ENCODE measurements around the gene MICAL3.

The MICAL3 gene

DNA sequence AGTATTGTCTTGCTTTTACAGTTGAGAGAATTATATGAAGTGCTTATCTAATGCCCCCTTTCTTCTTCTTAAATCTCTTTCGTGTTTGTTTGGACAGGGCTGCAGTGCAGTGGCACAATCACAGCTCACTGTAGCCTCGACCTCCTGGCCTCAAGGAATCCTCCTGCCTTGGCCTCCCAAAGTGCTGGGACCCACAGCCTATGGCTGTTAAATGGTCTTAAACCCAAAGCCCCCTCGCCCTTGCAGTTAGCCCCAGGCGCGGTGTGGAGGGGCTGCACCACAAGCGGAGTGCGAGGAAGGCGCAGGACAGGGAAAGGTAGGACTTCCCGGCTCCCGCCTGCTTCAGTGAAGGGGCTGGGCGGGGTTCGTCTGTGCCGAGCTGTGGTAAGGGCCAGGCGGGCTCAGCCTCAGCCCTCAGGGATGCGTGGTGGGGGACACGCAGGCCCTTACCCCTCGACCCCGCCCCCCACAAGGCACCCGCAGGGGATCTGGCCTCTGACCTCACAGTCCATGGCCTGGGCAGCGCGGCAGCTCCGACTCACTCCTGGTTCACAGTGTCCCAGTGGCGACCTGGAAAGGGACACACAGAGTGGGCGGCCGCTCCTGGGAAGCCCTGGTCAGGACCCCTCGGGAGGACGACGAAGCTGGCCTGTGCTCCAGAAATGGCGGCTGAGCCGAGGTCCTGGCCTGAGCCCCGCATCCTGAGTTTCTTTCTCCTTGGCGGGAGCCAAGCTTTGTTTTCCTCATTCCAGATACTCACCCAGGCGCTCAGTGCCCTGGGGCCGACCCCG lies 274.6 kb downstream of the MICAL3 start:
- Histone ChIP-seq H3K9me3 (ENCODE audit: severe bottlenecking) (no peaks in the 10 kb centered on the region), H3K4me1 (ENCODE audit: insufficient read depth, poor library complexity, severe bottlenecking) (no peaks in the 10 kb centered on the region), H3K27ac (ENCODE audit: poor library complexity, severe bottlenecking) (no peak overlapping the region), H3K4me3 (ENCODE audit: severe bottlenecking) (no peak overlapping the region), H3K27me3 (ENCODE audit: insufficient read depth, poor library complexity, severe bottlenecking) (no peaks in the 10 kb centered on the region), H3K36me3 (ENCODE audit: low read depth) (no peaks in the 10 kb centered on the region)
- ATAC-seq (ENCODE audit: low read depth) (no peak), DNase-seq (ENCODE audit: low spot score) (no peak)
- TF ChIP-seq, protein P1, sequence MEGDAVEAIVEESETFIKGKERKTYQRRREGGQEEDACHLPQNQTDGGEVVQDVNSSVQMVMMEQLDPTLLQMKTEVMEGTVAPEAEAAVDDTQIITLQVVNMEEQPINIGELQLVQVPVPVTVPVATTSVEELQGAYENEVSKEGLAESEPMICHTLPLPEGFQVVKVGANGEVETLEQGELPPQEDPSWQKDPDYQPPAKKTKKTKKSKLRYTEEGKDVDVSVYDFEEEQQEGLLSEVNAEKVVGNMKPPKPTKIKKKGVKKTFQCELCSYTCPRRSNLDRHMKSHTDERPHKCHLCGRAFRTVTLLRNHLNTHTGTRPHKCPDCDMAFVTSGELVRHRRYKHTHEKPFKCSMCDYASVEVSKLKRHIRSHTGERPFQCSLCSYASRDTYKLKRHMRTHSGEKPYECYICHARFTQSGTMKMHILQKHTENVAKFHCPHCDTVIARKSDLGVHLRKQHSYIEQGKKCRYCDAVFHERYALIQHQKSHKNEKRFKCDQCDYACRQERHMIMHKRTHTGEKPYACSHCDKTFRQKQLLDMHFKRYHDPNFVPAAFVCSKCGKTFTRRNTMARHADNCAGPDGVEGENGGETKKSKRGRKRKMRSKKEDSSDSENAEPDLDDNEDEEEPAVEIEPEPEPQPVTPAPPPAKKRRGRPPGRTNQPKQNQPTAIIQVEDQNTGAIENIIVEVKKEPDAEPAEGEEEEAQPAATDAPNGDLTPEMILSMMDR (IDR thresholded peaks at IDR 0.05; ENCODE audit: poor library complexity, severe bottlenecking), result no peak

DNA sequence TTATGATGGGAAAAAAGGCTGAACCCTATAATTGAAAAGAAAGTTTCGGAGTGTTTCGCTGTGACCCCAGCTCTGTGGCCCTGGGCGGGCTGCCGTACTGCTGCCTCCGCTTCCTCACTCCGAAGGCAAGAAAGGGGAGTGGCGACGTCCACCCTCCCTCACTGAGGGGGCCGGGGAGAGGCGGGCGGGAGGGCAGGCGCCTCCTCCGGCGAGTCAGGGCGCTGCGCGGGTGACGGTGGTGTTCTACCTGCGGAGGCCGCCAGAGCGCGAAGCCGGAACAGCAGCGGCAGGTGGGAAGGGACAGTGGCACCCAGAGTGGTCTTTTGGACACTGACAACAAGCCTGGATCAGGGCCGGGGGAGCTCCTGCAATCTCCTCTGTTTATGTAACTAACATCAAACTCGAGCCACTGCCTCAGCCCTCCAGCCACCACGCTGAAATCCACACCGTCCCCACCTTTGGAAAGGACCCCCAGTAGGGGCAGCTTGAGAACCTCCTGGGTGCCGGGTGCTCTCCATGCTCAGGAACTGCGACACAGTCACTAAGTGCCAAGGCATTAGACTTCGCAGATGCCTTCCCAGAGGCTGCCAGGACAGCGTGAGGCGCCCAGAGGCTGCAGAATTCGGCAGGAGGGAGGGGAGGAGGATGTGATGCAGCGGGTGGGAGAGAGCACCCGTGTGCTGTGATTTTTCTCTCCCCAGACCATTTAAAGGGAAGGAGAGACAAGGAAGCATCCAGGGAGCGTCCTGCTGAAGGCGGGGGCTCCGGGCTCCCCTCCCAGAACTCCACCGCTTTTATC lies 275.6 kb downstream of the MICAL3 start:
- no peak for DNase-seq (ENCODE audit: low spot score)
- H3K4me3 ChIP-seq (ENCODE audit: severe bottlenecking), result no peak overlapping the region
- H3K36me3 ChIP-seq (ENCODE audit: low read depth), result no peaks in the 10 kb centered on the region
- H3K27ac ChIP-seq (ENCODE audit: poor library complexity, severe bottlenecking), result no peak overlapping the region
- no peak for ATAC-seq (ENCODE audit: low read depth)
- no peaks in the 10 kb centered on the region for H3K4me1 ChIP-seq (ENCODE audit: insufficient read depth, poor library complexity, severe bottlenecking)
- TF ChIP-seq, protein P1 (IDR thresholded peaks at IDR 0.05; ENCODE audit: poor library complexity, severe bottlenecking), result no peak
- no peaks in the 10 kb centered on the region for H3K27me3 ChIP-seq (ENCODE audit: insufficient read depth, poor library complexity, severe bottlenecking)
- no peaks in the 10 kb centered on the region for H3K9me3 ChIP-seq (ENCODE audit: severe bottlenecking)

GRCh38 chr22:17746916-17747315 lies 277.4 kb downstream of the MICAL3 start:
- no peaks in the 10 kb centered on the region for H3K27me3 ChIP-seq (ENCODE audit: insufficient read depth, poor library complexity, severe bottlenecking)
- H3K27ac ChIP-seq (ENCODE audit: poor library complexity, severe bottlenecking), result no peak overlapping the region
- TF ChIP-seq, protein P1 (IDR thresholded peaks at IDR 0.05; ENCODE audit: poor library complexity, severe bottlenecking), result no peak
- no peak overlapping the region for H3K4me3 ChIP-seq (ENCODE audit: severe bottlenecking)
- no peaks in the 10 kb centered on the region for H3K36me3 ChIP-seq (ENCODE audit: low read depth)
- no peak for ATAC-seq (ENCODE audit: low read depth)
- DNase-seq (ENCODE audit: low spot score), result no peak
- H3K9me3 ChIP-seq (ENCODE audit: severe bottlenecking), result no peaks in the 10 kb centered on the region
- no peaks in the 10 kb centered on the region for H3K4me1 ChIP-seq (ENCODE audit: insufficient read depth, poor library complexity, severe bottlenecking)

- Histone ChIP-seq H3K4me1 (ENCODE audit: insufficient read depth, poor library complexity, severe bottlenecking) (no peaks in the 10 kb centered on the region), H3K36me3 (ENCODE audit: low read depth) (no peaks in the 10 kb centered on the region), H3K9me3 (ENCODE audit: severe bottlenecking) (no peaks in the 10 kb centered on the region), H3K27me3 (ENCODE audit: insufficient read depth, poor library complexity, severe bottlenecking) (no peaks in the 10 kb centered on the region), H3K4me3 (ENCODE audit: severe bottlenecking) (no peak overlapping the region), H3K27ac (ENCODE audit: poor library complexity, severe bottlenecking) (no peak overlapping the region)
- DNase-seq (ENCODE audit: low spot score) (no peak), ATAC-seq (ENCODE audit: low read depth) (peak; percentile 7; the same call in 1 of the 3 replicates)
- TF ChIP-seq, protein P1 (IDR thresholded peaks at IDR 0.05; ENCODE audit: poor library complexity, severe bottlenecking), result no peak
These were observed 279.9 kb downstream of the MICAL3 start for GRCh38 chr22:17744430-17744829.
